ENCODE measurements around the gene PRKD2.

Gene PRKD2

DNA sequence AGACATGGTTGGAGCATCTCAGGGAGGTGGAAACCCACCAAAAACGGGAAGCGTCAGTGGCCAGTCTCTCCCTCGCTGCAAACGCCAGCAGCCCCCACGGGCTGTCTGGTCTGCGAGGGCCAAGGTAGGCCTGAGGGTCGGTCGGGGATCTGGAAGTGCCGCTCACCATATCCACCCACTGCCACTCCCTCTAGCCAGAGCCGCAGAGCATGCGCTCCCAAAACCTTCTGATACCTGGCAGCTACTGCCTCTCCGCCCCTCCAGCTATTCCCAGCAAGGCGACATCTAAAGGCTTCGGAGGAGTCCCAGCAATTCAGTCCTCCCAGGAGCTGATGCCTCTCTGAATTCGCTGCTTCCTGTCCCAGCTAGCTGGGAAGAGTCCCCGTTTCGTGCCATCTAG is 24.5 kb upstream of the PRKD2 start:
- no peak for DNase-seq (ENCODE audit: low read depth)

DNA sequence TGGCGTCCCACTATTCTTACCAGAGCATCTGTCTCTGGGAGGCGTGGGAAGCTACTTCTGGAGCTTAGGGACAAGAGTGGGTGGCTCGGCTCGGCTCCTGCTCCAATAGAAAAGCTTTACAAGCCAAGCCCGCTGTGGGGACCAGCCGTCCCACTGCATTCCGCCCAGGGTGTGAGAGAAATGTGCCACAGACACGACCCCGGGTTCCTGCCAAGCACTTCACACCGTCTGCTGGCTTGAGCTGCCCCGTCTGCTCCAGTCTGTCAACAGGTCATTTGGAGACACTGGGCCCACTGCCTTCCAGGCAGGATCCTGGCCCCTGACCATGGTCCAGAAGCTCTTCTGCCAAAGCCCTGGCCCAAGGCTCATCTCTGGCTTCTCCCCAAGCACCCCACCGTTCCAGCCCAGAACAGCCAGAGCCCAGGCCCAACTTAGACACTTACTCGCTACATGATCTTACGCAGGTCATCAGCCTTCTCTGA is 22.4 kb upstream of the PRKD2 start:
- no peak for DNase-seq (ENCODE audit: low read depth)

DNA sequence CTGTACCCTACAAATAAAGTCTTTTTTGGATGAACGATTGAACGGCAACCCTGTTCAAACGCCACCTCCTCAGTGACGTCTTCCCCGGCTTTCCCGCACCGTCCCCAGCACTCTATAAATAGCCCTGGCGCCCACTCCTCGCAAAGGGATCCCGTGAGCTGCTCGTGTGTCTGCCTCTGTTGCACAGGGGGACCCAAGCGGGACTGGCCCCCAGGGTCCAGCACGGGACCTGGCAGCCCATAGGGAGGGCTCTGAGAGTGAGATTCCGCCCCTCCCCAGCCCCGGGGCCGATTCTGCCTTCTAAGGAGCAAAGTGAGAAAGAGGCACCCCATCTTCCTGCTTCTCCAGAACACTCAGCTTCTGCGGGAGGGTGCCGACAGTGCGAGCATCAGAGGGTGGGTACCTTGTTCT is 20.9 kb upstream of the PRKD2 start:
- no peak for DNase-seq (ENCODE audit: low read depth)

DNA sequence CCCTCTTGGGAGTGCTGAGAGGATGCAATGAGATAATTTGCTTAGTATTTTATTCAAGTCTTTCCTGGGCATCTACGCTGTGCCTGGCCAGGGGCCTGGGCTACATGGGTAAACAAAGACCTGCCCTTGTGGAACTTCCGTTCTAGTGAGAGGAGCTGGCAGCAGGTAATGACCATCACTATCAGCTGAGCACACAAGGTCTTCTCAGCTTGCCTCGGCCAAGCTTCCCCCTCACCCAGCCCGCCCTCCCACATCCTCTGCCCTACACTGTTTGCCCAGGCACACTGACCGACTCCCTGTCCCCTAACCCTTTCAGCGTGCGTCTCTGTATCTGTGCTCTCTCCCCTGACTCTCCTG is 20.4 kb upstream of the PRKD2 start:
- no peak for DNase-seq (ENCODE audit: low read depth)

DNA sequence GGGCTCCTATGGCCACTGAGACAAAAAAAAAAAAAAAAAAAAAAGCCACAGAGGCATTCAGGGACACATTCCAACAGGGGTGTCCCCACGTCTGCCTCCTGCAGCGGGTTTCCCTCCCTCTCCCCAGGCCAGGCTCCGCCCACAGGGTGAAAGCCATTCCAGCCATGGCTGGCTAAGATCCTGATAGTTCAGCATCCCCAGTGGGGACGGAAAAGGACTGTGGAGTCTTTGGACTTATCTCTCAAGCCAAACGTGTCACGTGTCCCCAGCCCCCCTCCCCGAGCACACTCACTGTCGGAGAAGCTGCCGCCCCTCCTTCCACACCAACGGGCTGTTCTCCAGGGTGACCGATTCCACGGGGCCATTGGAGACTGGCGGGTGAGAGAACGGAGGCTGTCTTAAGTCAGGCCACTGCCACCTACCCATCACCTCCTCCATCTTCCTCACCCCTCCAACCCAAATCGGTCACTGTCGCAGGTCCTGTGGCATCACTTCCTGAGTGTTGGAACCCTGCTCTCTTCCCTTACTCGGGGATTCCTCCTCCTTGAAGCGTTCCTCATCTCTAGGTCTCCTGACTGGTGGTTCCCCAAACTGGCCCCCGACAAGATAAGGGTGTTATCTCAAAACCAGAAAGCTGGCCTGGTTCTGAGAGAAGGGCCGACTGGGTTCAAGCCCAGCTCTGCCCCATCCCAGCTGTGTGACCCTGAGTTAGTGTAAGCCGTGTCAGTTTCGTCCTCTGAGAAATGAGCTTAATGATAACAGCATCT is 19.8 kb upstream of the PRKD2 start:
- DNase-seq (ENCODE audit: low read depth), result no peak

DNA sequence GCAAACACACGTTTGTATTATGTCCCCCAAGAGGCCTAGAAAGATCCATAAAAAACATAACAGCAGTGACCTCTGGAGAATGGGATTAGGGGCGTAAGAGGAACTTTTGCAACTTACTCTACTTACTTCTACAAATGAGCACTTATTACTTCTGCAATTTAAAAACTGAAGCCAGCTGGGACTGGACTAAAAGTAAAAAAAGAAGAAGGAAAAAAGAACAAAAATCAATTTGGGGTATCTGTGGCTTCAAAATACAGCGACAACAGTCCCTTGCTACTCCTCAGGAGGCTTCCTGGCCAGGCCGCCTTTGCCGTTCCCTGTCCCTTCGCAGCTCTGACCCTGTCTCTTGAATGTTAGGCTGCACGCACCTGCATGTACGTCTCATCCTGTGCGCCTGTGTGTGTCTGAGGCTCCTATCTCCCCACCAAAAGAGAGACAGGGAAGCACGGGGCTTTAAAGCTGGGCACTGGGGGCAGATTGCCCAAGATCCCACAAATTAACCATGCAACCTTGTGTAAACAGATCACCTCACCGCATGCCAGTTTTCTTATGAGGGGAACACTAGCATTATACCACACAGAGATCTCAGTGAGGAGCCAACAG is 16.9 kb upstream of the PRKD2 start:
- no peak for DNase-seq (ENCODE audit: low read depth)

DNA sequence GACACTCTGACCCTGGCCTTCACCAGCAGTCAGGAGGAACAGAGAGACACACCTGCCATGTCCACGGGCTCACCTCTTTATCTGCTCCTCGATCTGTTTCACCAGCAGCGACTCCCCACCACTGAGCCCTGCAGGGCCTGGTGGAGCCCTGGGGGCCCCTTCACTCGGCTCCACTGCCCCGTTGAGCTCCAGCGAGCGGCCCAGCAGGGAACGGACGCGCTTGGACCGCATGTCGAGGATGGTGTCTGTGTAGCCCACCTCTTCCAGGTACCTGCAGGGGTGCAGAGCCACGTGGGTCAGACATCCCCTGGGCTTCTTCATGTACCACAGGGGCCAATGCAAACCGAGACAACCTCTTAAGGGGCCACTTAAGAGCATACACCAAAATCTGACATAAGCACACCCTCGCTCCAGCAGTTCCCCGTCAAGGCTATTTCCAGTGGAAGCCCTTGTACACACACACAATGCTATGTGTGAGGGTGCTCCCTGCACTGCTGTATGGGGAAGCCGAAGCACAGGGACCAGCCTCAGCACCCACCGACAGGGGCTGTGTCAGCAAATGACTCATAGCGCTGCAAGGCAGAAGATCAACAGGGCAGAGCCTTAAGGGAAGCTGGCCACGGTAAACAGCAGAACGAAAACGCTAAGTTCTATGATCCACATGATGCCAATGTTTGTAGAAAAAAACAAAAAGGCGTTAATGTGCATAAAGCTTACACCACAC is 16.2 kb upstream of the PRKD2 start:
- DNase-seq (ENCODE audit: low read depth), result no peak

DNA sequence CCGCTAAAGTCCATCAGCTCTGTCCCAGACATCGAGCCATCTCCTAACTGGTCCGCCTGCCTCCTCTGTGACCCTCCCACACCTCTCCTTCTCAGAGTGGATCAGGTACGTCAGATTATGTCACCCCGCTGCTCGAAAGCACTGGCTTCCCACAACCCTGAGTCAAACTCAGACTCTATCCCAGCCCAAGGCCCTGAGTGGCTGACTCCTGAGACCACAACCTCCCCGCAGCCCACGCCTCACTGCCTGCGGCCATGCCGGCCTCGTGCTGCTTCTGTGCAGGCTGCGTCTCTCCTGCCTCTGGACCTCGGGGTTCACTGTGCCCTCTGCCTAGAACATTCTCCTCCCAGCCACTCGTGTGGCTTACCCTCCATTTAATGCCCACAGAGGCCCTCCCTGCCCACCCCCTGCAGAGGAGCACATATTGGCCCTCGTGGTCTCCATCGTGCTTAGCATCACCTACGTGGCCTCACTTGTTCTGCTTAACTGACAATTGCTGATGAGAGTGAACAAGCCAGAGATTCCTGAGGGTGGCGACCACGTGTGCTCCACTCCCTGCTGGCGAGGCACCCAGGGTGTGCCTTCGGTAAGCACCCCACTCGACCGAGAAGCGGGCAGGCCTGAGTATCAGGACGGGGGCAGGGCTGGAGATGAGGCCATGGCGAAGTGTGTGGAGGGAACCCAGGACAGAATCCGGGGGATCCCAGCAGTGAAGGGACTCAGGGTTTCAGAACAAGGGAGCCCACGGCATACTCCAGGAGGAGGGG is 15.4 kb upstream of the PRKD2 start:
- no peak for DNase-seq (ENCODE audit: low read depth)

DNA sequence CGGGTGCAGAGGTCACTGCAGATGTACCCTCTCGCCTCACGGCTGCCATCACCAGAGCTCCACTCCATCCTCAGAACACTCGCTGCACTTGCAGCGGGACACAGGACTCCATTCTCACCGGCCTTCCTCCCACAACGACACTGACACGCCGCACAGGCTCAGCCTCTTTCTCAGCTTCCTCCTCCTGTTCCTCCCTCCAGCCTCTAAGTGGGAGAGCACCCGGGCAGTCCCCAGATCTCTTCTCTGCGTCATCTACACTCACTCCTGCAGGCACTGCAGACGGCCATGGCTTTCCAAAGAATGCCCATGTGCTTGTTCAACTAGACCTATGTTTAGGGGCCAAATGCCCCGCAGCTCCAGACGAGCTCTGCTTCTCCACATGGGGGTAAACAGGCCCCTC is 14.7 kb upstream of the PRKD2 start:
- DNase-seq (ENCODE audit: low read depth), result no peak

DNA sequence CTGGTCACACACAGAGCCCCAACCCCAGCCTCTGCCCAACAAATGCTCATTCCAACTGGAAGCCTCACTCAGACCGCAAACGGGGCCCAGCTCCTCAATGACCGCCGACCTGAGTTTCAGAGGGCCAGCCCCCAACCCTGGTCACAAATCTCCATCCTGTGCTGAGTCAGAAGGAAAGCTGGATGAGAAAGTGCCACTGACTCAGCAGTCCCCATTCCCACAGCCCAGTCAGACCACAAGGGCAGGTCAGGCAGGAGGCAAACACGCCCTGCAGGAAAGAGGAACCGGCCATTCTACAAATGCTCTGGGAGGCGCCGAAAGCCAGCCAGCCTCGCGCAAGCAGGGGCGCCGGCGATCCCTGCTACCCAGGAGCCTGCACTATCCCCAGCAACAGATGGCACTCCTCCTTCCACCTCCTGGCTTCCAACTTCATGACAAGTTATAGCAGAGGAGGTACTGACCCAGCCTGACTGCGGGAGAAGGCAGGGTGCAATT is 14.1 kb upstream of the PRKD2 start:
- DNase-seq (ENCODE audit: low read depth), result peak; percentile 78

DNA sequence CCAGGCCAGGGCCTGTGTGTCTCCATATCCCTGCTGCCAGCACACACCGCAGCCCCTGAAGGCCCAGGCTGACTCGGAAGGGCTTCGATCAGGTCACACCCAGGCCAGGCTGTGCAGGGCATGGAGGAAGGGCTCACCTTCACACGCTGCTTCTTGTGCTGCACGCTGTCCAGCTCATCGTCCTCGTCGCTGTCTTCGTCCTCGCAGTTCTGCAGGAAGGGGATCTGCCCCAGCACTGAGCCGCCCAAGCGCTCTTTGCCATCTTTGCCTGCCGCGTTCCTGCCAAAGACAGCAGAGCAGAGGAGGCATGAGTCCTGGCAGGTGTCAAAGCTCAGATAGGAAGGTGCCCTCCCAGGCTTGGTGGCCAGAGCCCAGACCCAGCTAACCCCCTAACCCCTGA is 13.7 kb upstream of the PRKD2 start:
- DNase-seq (ENCODE audit: low read depth), result no peak

DNA sequence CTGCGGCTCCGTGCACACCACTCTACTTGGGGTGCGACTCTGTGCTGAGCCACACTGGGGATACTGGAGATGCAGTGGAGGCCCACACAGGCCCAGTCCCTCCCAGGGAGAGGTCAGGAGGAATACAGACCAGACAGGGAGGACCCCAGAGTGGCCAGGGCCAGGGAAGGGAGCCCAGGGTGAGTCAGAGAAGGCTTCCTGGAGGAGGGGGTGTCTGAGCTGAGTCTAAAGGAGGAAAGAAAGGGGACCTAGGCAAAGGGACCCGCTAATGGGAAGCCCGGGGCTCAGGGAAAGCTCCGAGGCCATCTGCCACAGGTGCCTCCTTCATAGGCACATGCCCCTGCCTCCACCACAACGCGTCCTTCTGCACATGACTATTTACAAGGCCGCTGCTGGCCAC is 13.3 kb upstream of the PRKD2 start:
- DNase-seq (ENCODE audit: low read depth), result no peak

DNA sequence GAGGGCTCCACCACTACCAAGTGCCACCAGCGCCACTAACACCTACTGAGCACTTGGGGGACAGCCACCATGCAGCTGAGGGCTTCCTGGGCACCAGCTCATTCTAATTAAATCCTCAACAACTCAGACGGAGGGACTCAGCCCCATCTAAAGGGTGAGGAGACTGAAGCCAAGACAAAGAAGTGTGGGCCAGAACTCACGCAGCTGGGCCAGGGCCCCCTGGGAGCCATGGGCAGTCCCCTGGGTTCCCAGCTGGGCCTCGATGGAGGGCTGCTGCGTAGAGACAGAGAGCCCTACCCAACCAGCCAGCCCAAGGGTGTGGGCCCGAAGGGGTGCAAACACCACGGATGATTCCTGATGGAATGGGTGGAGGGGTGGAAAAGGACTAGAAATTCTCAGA is 12.8 kb upstream of the PRKD2 start:
- DNase-seq (ENCODE audit: low read depth), result no peak

DNA sequence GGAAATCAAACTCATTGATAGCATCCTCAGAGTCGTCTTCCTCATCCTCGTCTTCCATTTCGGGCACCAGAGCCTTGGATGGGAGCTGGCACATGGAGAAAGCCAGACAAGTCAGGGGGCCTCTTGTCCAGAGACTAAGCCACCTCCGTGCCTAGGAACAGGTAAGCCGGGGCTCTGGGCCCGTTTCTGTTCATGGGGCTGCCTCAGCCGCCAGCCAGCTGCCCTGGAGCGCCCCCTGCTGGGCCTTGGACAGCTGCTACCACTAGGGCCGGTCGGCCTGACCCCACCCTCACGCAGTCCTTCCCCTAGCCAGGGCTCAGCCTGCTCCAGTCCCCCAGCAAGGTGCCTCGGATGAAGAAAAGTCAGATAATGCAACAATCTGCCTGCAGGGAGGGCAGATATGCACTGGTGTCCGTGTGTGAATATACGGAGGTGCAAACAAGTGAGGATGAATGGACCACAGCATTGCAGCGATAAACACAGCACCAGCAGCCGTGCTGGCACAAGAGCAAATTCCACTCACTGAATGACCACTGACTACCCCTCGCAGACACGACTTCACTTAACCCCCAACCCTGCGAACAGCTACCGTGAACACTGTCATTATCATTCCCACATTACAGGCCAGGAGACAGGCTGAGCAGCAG is 11.9 kb upstream of the PRKD2 start:
- peak; percentile 21 for DNase-seq (ENCODE audit: low read depth)

DNA sequence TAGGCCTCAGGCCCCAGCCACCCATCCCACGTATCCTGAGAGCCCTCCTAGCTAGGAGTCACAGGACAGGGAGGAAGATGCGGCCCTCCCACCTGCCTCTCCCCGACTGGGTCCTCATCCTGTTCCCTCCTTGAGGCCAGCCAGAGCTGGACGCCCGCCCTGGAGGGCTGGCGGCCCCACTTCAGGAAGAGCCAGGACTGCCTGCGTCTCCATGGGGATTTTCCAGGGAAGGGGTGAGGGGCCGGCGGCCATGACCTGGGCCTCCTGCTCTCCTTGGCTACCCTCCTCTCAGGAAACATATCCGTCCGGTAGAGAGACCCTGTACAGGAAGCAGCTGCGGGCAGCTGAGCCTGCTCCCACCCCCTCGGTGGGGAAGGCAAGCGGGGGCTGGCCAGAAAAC is 11.3 kb upstream of the PRKD2 start:
- no peak for DNase-seq (ENCODE audit: low read depth)

DNA sequence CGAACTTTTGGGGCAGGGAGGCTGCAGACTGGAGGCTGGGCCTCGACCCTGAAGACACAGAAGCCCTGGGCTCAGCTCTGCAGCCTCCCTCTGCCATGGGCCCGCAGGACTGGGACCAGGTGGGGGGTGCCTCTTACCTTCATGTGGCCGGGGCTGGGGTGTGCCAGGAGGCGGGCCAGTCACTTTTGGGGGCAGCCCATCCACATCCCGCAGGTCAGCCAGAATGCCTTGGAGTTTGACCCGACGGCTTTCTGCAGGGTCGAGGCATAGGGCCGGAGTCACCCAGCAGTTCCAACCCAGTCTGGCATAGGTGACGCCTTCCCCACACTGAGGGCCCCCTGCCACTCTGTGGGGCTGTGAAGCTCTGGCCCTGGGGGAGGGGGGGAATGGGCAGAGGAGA is 10.8 kb upstream of the PRKD2 start:
- DNase-seq (ENCODE audit: low read depth), result no peak

DNA sequence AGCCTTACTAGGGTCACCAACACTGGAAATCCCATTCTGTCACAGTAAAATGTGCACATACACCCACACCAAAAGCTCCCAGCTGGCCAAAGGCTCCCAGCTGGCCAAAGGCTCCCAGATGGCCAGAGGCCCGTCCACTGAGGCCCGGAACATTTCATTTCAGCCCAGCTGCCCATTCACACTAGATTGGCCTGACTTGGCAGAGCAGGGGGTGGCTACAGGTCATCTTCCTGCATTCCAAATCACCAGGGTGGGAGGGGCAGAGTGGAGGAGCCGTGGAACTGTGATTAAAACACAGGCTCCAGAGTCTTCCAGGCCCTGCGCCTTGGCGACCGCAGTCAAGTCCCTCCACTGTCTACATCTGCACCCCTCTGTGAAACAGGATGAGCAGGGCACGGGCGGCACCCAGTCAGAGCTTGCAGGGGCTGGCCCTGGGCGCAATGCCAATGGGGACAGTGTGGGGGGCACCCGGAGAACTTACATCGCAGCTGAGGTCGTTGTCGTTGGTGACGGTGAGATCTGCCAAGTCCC is 10.1 kb upstream of the PRKD2 start:
- DNase-seq (ENCODE audit: low read depth), result no peak

DNA sequence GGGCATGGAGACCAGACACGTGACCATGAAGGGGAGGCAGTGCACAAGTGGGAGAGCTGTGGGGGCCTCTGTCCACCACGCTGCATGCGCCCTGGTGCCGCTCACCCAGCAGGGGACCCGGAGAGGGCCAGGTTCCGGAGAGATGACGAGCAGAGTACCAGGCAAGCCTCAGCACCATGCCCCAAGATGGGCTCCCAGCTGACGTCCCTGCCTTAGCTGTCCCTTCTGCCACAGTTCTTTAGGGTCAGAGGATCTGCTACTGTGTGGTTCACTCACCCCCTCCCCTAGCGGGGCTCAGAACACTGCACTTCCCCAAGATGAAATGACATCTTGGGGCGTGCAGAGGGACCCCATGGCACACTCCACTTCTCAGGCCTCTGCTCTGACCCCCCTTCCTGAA is 9.6 kb upstream of the PRKD2 start:
- no peak for DNase-seq (ENCODE audit: low read depth)

DNA sequence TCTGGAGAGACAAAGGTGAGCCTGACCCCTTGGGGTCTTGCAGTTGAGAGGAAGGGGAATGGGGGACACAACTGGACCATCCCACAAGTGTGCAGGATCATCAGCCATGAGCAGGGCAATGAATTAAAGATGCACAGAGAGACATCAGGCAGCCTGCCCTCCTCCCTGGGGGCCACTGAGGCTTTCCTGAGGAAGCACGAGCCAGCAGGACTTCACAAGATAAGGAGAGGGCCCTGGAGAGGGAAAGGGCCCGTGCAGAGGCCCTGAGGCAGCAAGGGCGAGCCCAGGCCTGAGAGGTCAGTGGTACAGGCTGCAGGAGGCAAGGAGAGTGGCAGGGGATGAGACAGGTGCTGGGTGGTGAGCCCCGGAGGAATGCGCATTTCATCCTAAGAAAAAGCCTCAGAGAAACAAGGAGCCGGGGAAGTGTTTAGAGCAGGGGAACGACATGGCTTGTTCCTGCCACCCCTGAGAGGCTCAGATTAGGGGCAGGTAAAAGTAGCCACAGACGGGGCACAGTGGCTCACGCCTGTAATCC is 9.0 kb upstream of the PRKD2 start:
- DNase-seq (ENCODE audit: low read depth), result no peak

DNA sequence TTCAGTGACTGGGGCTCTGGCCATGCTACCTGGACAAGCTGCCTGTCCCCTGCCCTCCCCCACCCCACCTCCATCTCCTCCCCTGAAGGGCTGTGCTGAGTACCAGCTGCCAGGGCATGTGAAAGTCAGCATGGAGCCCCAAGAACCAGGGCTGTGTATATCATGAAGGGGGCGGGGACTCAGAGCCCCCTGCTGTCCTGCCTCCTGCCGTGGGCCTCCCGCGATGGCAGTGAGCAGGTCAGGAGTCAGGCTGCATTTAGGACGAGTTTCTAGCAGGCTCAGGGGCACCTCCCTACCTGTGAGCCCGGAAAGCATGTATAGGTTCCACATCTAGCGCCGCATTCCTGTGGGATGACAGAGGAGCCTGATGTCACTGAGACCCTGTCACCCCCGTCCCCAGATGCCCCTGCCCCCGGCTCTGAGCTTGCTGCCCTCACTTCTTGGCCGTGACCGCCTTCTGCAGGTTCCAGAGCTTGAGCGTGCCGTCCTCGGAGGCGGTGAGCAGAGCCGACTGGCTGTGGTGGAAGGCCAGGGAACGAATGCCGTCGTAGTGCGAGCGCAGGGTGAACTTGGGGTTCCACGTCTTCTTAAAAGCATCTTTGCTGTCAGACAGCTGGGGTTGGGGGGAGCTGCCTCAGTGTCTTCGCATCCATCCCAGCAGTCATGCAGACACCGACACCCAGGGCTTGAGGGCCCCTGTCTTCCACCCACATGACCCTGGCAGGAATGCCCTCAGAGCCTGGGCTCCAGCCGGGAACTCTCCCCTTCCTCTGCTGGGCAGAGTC is 8.3 kb upstream of the PRKD2 start:
- DNase-seq (ENCODE audit: low read depth), result no peak

DNA sequence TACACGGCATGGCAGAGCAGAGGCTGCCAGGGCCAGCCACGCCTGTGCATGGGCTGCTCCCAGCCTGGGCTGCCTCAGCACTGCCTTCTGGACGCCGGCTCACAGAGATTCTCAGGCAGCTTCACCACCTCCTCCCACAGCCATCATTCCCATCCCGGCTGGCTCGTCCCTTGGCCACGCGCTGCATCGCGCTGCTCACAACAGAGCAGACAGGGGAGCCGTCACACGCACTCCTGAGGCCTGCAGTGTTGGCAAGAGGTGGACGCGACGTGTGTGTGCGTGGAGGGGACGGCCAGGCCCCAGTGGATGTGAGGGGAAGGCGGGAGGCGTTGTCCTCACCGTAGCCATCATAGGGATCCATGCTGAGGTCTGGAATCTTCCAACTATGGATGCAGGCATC is 7.6 kb upstream of the PRKD2 start:
- no peak for DNase-seq (ENCODE audit: low read depth)

Data from stromal cell of bone marrow (primary cell).